ENCODE results near the gene ANK3.

Gene ANK3

GRCh38 chr10:60425392-60426110, 35.9 kb upstream of the ANK3 start:
- no peak overlapping the region for H3K27ac Mint-ChIP-seq

GRCh38 chr10:60424971-60425370, 35.3 kb upstream of the ANK3 start:
- Mint-ChIP-seq H3K36me3 (ENCODE audit: low read depth) (no peaks in the 10 kb centered on the region), H3K9me3 (no peaks in the 10 kb centered on the region), H3K4me1 (no peaks in the 10 kb centered on the region), H3K4me3 (no peak overlapping the region), H3K27ac (no peak overlapping the region), H3K27me3 (ENCODE audit: low read depth, poor library complexity) (peaks cover 7% of the 10 kb centered on the region)
- TF ChIP-seq CTCF (IDR thresholded peaks at IDR 0.05): no peak
- no peak for DNase-seq

More at GRCh38 chr10:60425392-60426110, 35.9 kb upstream of the ANK3 start:
- TF ChIP-seq CTCF (IDR thresholded peaks at IDR 0.05): no peak
- Mint-ChIP-seq H3K36me3 (ENCODE audit: low read depth) (no peaks in the 10 kb centered on the region), H3K27me3 (ENCODE audit: low read depth, poor library complexity) (peaks cover 7% of the 10 kb centered on the region), H3K9me3 (no peaks in the 10 kb centered on the region), H3K4me1 (no peaks in the 10 kb centered on the region), H3K4me3 (no peak overlapping the region)
- no peak for DNase-seq

GRCh38 chr10:60423920-60424319, 34.2 kb upstream of the ANK3 start:
- Mint-ChIP-seq H3K9me3 (no peaks in the 10 kb centered on the region), H3K36me3 (ENCODE audit: low read depth) (no peaks in the 10 kb centered on the region), H3K4me1 (no peaks in the 10 kb centered on the region), H3K27me3 (ENCODE audit: low read depth, poor library complexity) (peaks cover 7% of the 10 kb centered on the region), H3K27ac (no peak overlapping the region), H3K4me3 (no peak overlapping the region)
- no peak for TF ChIP-seq CTCF (IDR thresholded peaks at IDR 0.05)
- no peak for DNase-seq

- no peak for DNase-seq
- H3K36me3 Mint-ChIP-seq (ENCODE audit: low read depth): no peaks in the 10 kb centered on the region
Observed at GRCh38 chr10:60422809-60423208, 33.1 kb upstream of the ANK3 start.

GRCh38 chr10:60420991-60421894, 31.6 kb upstream of the ANK3 start:
- Mint-ChIP-seq H3K36me3 (ENCODE audit: low read depth) (no peaks in the 10 kb centered on the region), H3K4me1 (no peaks in the 10 kb centered on the region), H3K27ac (no peak overlapping the region), H3K27me3 (ENCODE audit: low read depth, poor library complexity) (peaks cover 12% of the 10 kb centered on the region), H3K9me3 (no peaks in the 10 kb centered on the region), H3K4me3 (no peak overlapping the region)
- no peak for TF ChIP-seq CTCF (IDR thresholded peaks at IDR 0.05)
- DNase-seq: no peak

More at GRCh38 chr10:60422809-60423208, 33.1 kb upstream of the ANK3 start:
- peaks cover 12% of the 10 kb centered on the region for H3K27me3 Mint-ChIP-seq (ENCODE audit: low read depth, poor library complexity)
- H3K4me3 Mint-ChIP-seq: no peak overlapping the region
- H3K9me3 Mint-ChIP-seq: no peaks in the 10 kb centered on the region
- no peak for TF ChIP-seq CTCF (IDR thresholded peaks at IDR 0.05)
- no peak overlapping the region for H3K27ac Mint-ChIP-seq
- H3K4me1 Mint-ChIP-seq: no peaks in the 10 kb centered on the region
